G401 (cell line): Measurements from ENCODE around the gene APOL6. TPM values are rescaled to one million over a fixed set of nuclear protein-coding genes. Genes with fewer than 3 reads are reported as not detected.
A peak's percentile ranks its signal among the peaks of the same experiment; 100 is the strongest.
"Not testable (repeated sequence)": the region's sequence is repeated elsewhere in the genome, so short reads cannot be mapped to it uniquely, and the experiment has no call there.

Source experiments
- DNase-seq: peaks from one replicate; pipeline ENCODE4 v3.0.0-alpha.2; 2015; ENCODE audit warnings: low spot score
- in situ Hi-C: cut with HindIII; loops from 2 replicates; pipeline ENCODE4 v1.10.0; 2016; ENCODE audit warnings: low sequenced_read_pairs, mixed read lengths
- total RNA-seq: library from RNA; depleted of rRNA; stranded (reverse); fragments of >200 nt; shearing (Covaris generic); gene quantifications from 2 replicates; pipeline ENCODE4 v1.2.3, GENCODE V29; 2014

Gene APOL6
- total RNA-seq, 1 experiment from 2014 or later: 0.03 TPM

GRCh38 chr22:35615156-35615555, 33.1 kb upstream of the APOL6 start:
- DNase-seq: no peak
- in situ Hi-C loops: no loop called here

DNA sequence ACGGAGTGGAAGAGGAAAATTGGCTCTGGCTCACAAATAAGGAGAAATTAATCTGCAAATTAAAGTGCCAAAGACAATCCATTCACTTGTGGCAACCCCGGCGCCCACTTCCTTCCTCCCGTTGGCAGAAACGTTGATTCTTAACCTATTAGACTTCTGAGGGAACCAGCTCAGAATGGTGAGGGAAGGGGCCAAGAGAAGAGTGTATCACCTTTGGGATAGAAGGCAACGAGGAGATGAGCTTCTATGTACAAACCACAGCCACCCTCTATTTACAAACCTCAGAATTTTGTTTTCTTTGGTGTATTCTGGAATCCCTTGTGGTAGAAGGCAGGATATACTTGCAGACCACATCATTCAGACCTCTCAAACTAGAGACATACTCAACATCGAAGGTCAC, 32.2 kb upstream of the APOL6 start:
- DNase-seq: no peak
- in situ Hi-C loops: no loop called here

DNA sequence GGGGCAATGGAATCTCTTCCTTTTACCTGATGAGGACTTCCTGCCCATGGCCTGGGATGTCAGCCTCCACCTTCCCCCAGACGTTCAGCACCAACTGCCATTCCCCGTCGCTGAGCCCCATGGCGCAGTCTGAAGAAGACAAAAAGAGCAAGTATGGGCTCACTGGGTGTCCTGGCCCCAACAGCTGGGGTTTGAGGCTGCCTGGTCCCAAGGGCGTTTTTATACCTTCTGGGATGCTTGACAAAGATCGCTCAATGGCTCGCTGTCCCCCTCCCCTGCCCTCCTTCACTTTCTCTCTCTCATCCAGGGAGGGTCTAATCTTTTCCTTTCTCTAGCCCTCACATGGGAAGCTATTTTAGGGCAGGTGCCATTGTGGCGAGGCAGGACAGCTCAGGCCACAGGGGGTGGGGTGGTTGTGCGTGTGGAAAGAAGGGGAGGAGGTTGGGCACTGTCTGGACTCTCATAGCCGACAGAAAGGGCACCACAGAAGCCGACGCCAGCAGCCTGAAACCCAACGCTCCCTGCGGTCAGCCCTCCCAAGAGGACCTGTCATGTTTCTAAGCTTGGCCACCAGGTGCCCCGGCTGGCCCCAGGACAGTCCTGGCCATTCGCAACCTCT, 31.0 kb upstream of the APOL6 start, which contains the start of gene MB:
TSS of gene MB (minus strand) at position 193 of the 619 bp plus-strand sequence. CDS start at position 121, 72 bp downstream.
- in situ Hi-C loops: no loop called here
- DNase-seq: no peak

- in situ Hi-C loops: no loop called here
- DNase-seq: no peak
These were observed 29.6 kb upstream of the APOL6 start for GRCh38 chr22:35618427-35619223.

- in situ Hi-C loops: no loop called here
- no peak for DNase-seq
These were observed 28.7 kb upstream of the APOL6 start for GRCh38 chr22:35619336-35620094.

DNA sequence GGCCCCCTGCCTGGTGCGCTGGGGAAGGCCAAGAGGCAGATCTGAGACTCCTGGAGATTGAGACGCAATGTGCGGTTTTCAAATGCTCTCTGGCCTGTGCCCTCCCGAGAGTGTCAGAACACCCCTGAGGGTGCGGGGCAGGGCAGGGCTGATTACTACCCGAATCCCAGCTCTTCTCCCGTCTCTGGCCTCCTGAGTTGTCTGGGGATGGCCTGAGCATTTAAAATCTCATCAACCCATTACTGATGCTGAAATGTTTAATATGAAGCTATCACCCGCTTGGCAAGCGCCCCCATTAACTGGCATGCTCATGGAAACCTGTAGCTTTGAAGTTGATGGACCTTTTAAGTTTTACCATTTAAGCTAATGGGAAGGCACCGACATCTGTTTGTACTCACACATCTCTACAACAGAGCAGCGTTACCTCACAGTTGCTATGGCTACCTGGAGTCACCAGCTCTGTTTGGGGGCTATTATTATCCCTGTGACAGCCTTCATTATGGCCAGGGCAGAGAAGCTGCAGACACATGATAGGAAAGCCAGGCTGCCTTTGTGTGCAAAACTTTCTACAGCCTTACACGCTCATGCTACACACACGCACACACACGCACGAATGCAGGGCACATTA, 27.5 kb upstream of the APOL6 start:
- no peak for DNase-seq
- in situ Hi-C loops: no loop called here

DNA sequence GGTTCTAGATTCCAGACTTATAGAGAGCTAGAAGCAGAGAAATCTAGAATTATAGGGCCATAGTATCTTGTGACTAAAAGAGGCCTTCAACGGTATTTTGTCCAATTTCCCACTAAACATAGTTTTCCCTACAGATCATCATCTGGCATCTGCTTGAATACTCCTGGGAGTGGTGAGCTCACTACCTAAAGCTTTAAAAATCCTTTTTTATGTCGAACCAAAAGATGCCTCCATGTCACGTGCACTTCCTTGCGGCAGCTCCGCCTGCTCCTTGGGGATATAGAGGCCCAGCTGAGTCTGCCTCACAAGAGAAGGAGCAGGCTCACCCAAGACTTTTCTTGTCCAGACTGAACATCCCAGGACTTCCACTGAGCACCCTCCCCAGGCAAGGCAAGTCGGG, 26.8 kb upstream of the APOL6 start:
- DNase-seq: no peak
- in situ Hi-C loops: no loop called here

DNA sequence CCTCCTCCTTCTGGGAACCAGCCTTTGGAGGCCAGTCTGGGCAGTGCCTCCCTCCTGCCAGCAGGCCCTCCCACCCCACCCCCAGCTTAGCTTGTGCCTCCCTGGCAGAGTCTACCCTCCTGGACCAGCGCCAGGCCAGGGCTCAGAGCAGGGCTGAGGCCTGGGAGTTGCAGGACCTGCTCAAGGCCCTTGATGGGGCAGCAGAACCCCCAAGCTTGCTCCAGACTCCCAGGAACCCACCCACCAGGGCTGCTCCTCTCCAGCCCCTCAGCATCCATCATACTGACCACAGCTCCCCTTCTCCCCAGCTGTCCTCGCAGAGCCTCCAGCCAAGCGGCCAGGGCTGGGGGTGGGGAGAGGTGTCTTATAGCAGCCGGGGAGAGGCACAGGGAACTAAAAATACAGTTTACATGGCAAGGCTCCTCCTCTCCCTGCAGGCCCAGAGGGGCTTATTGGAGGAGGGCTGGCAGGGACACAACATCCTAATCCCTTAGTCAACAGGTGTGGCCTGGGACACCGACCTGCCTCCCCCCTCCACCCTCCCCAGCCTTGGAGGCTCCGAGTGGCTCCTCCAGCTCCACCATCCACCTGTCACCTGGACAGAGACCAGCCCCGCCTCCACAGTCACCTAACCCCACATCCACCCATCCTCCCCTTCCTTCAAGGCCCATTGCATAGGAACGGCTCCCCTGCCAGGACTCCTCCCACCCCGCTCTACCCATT, 25.9 kb upstream of the APOL6 start:
- in situ Hi-C loops: no loop called here

GRCh38 chr22:35623885-35624284, 24.4 kb upstream of the APOL6 start:
- DNase-seq, in situ Hi-C loops: not testable (repeated sequence)

More for the DNA sequence above, 25.9 kb upstream of the APOL6 start:
- DNase-seq: peak; percentile 13

GRCh38 chr22:35624547-35624946, 23.7 kb upstream of the APOL6 start:
- in situ Hi-C loops: no loop called here
- no peak for DNase-seq

DNA sequence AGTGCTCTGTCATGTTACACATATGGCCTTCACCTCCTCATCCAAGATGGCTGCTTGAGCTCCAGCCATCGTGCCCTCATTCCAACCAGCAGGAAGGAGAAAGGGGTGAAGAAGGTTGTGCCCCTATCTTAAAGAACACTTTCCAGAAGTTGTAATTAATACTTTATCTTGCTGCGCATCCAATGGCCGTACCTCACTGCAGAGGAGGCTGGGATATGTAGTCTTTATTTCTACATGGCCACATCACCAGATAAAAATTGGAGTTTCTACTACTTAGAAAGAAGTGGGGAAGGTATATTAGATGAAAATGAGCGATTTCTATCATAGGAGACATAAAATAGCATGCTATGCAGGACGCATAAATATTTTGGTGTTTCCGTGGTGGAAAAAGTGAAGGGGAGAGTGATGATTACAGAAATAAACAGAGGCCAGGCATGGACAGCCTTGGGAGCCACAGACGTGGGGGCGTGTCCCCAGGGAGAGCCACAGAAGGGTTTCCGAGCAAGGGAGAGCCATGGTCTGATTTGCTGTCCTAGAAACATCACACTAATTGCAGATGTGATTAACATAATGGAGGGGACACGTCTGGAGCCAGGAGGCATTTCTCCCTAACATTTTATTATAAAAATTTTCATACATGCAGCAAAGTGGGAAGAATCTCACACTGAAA, 22.3 kb upstream of the APOL6 start:
- DNase-seq: no peak
- in situ Hi-C loops: no loop called here

DNA sequence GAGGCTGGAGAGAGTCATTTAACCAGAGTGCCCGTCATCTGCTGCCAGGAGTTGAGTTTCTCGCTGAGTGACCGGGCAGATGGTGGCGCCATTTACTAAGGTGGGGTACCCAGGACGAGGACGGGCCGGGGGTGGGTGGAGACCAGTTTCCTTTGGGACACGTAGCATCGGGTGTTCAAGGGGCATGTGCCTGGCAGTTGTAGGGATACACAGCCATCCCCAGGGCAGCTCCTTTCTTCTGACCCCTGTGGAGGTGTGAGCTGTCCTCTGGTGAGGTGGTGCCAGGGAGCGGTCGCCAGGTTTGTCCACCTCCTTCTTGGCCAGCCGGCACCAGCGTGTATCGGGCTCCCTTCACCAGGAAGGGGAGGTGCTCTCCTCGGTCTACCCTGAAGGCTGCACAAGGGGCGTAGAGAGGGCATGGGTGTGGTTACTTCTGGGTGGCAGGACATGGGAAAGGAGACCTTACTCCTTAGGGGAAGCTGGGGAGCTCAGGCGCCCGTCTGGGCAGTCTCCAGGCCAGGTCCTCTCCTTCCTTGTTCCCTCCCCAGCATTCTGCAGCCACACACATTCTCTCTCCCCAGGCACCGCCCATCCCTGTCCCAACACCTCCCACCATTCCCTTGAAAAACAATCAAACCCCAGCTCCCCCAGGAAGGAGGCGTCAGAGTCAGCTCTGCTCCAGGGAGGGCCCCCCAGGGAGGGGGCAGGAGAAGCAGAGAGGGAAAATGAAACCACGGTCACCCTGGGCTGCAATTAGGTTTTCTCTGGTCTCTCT, 20.8 kb upstream of the APOL6 start:
- in situ Hi-C loops: no loop called here
- DNase-seq: peak; percentile 42

- in situ Hi-C loops: no loop called here
- DNase-seq: no peak
These were observed 19.5 kb upstream of the APOL6 start for GRCh38 chr22:35628732-35629131.

GRCh38 chr22:35629406-35630216, 18.6 kb upstream of the APOL6 start:
- in situ Hi-C loops: no loop called here
- no peak for DNase-seq

- in situ Hi-C loops: no loop called here
- DNase-seq: no peak
These were observed 17.9 kb upstream of the APOL6 start for GRCh38 chr22:35630387-35630793.

DNA sequence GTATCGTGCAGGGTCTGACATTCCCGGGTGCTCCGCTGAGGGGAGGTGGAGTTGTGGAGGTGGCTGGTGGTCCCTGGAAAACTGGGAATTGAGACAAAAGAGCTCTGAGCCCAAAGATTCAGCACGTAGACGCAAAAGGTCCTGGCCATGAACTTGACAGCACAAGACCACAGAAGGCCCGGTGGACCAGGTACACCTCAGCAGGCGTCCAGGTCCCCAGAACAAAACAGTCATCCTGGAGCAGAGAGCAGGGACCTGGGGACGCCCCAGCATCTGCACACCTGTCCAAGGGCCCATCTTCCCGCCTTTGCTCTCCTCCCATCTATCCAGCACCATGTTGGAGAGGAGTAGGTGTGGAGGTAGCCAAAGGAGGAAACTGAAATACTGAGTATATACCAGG, 17.4 kb upstream of the APOL6 start:
- no peak for DNase-seq
- in situ Hi-C loops: no loop called here

DNA sequence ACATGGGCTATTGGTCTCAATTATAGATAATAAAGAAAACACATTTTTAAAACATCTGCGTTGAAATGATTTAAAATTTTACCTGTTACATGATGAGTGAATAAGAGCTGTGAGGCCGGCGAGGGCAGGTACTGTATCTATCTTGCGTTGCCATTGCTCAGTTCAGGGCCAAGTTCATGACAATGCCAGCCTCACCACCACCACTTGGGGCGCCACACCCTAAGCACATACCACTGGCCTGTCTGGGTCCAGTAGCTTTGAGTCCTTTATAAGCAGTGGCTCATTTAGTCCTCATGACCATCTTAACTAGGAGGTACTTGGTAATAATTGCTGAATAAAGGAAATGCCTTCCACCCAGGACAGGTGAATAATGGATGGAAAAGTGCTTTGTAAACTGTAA, 16.6 kb upstream of the APOL6 start:
- in situ Hi-C loops: no loop called here
- DNase-seq: peak; percentile 10
